Endothelial cell (in vitro differentiated cells): ENCODE data around the gene MED15. TPM values are rescaled to one million over a fixed set of nuclear protein-coding genes. Genes with fewer than 3 reads are reported as not detected.
"Not testable (repeated sequence)": the region's sequence is repeated elsewhere in the genome, so short reads cannot be mapped to it uniquely, and the experiment has no call there.

Experiments used
- DNase-seq: peaks from one replicate; pipeline ENCODE4 v3.0.0; 2021; ENCODE audit warnings: low spot score
- H3K27ac Mint-ChIP-seq: one replicate; pipeline ENCODE4 v1.8.0; 2021; ENCODE audit warnings: mixed read lengths, inconsistent platforms; ENCODE audit not compliant: unreplicated experiment
- H3K27me3 Mint-ChIP-seq: one replicate; pipeline ENCODE4 v1.8.0; 2021; ENCODE audit warnings: mild to moderate bottlenecking, moderate library complexity, mixed read lengths, inconsistent platforms; ENCODE audit not compliant: unreplicated experiment
- H3K36me3 Mint-ChIP-seq: one replicate; pipeline ENCODE4 v1.8.0; 2021; ENCODE audit warnings: mild to moderate bottlenecking, low read depth, mixed read lengths, inconsistent platforms; ENCODE audit not compliant: unreplicated experiment
- H3K4me1 Mint-ChIP-seq: one replicate; pipeline ENCODE4 v1.8.0; 2021; ENCODE audit warnings: mild to moderate bottlenecking, mixed read lengths, inconsistent platforms; ENCODE audit not compliant: unreplicated experiment
- H3K4me3 Mint-ChIP-seq: one replicate; pipeline ENCODE4 v1.8.0; 2021; ENCODE audit warnings: mild to moderate bottlenecking, mixed read lengths, inconsistent platforms; ENCODE audit not compliant: unreplicated experiment
- H3K9me3 Mint-ChIP-seq: one replicate; pipeline ENCODE4 v1.8.0; 2021; ENCODE audit warnings: mixed read lengths, inconsistent platforms; ENCODE audit not compliant: unreplicated experiment
- CTCF ChIP-seq: fragments of 200-600 bp; sonication (generic); IDR thresholded peaks from one replicate; pipeline ENCODE4 v1.5.0; 2021; ENCODE audit warnings: antibody characterized with exemption; ENCODE audit not compliant: unreplicated experiment
- total RNA-seq: library from RNA; stranded (reverse); fragmentation: NEBNext Ultra II Directional; extraction: Animal tissue kit (Norgen Biotek cat#: 25700); gene quantifications from one replicate; pipeline ENCODE4 v1.2.1, GENCODE V29; 2021; ENCODE audit not compliant: unreplicated experiment

MED15 gene
- total RNA-seq, 1 donor from 2014 or later = 165 TPM

- H3K4me3 Mint-ChIP-seq = peak overlapping the region; percentile 45
- no peak overlapping the region for H3K27ac Mint-ChIP-seq
- DNase-seq = no peak
- peaks cover 17% of the 10 kb centered on the region for H3K4me1 Mint-ChIP-seq
- no peaks in the 10 kb centered on the region for H3K9me3 Mint-ChIP-seq
- TF ChIP-seq CTCF = no peak
- peaks cover 20% of the 10 kb centered on the region for H3K36me3 Mint-ChIP-seq
- peaks cover 10% of the 10 kb centered on the region for H3K27me3 Mint-ChIP-seq
Observed at GRCh38 chr22:20497426-20497825, 10.0 kb upstream of the MED15 start.

- Mint-ChIP-seq H3K27me3 (peaks cover 7% of the 10 kb centered on the region), H3K36me3 (peaks cover 16% of the 10 kb centered on the region), H3K9me3 (no peaks in the 10 kb centered on the region), H3K4me3 (no peak overlapping the region), H3K27ac (peak overlapping the region; percentile 30), H3K4me1 (peaks cover 17% of the 10 kb centered on the region)
- TF ChIP-seq CTCF = no peak
- no peak for DNase-seq
Observed at GRCh38 chr22:20498913-20499312, 8.5 kb upstream of the MED15 start.

GRCh38 chr22:20499769-20500168 lies 7.6 kb upstream of the MED15 start:
- Mint-ChIP-seq H3K27ac (no peak overlapping the region), H3K36me3 (peaks cover 12% of the 10 kb centered on the region), H3K4me1 (peaks cover 13% of the 10 kb centered on the region), H3K4me3 (no peak overlapping the region), H3K9me3 (no peaks in the 10 kb centered on the region), H3K27me3 (peaks cover 7% of the 10 kb centered on the region)
- DNase-seq = no peak
- no peak for TF ChIP-seq CTCF

- no peak overlapping the region for H3K27ac Mint-ChIP-seq
- H3K36me3 Mint-ChIP-seq = peaks cover 9% of the 10 kb centered on the region
- DNase-seq = no peak
- H3K4me1 Mint-ChIP-seq = peaks cover 21% of the 10 kb centered on the region
- H3K4me3 Mint-ChIP-seq = no peak overlapping the region
- TF ChIP-seq CTCF = no peak
- H3K27me3 Mint-ChIP-seq = peaks cover 12% of the 10 kb centered on the region
- H3K9me3 Mint-ChIP-seq = no peaks in the 10 kb centered on the region
Observed at GRCh38 chr22:20503816-20504215, 3.6 kb upstream of the MED15 start.

GRCh38 chr22:20504293-20504922 lies 3.0 kb upstream of the MED15 start:
- Mint-ChIP-seq H3K27me3 (peaks cover 13% of the 10 kb centered on the region), H3K4me1 (peaks cover 23% of the 10 kb centered on the region)
- not testable (repeated sequence) for DNase-seq, H3K4me3 Mint-ChIP-seq, H3K36me3 Mint-ChIP-seq, H3K9me3 Mint-ChIP-seq, H3K27ac Mint-ChIP-seq
